ENCODE measurements around the gene TMEM178B. TPM values are rescaled to one million over a fixed set of nuclear protein-coding genes. Genes with fewer than 3 reads are reported as not detected.
"Not testable (repeated sequence)": the region's sequence is repeated elsewhere in the genome, so short reads cannot be mapped to it uniquely, and the experiment has no call there.

TMEM178B gene
- total RNA-seq, 1 experiment from 2014 or later = 10.9 TPM

GRCh38 chr7:141132671-141133070 lies 58.8 kb downstream of the TMEM178B start:
- no peak for DNase-seq (ENCODE audit: extremely low read depth, low read depth)

GRCh38 chr7:141133646-141134045 lies 59.8 kb downstream of the TMEM178B start:
- no peak for DNase-seq (ENCODE audit: extremely low read depth, low read depth)

GRCh38 chr7:141142058-141142457 lies 68.2 kb downstream of the TMEM178B start:
- DNase-seq (ENCODE audit: extremely low read depth, low read depth) = no peak

- DNase-seq (ENCODE audit: extremely low read depth, low read depth) = no peak
Measured at GRCh38 chr7:141144921-141145629, 71.2 kb downstream of the TMEM178B start.

GRCh38 chr7:141145630-141145982 lies 71.7 kb downstream of the TMEM178B start:
- no peak for DNase-seq (ENCODE audit: extremely low read depth, low read depth)

- DNase-seq (ENCODE audit: extremely low read depth, low read depth) = no peak
Measured at GRCh38 chr7:141147482-141147881, 73.6 kb downstream of the TMEM178B start.

GRCh38 chr7:141150465-141150864 lies 76.6 kb downstream of the TMEM178B start:
- DNase-seq (ENCODE audit: extremely low read depth, low read depth) = no peak

- no peak for DNase-seq (ENCODE audit: extremely low read depth, low read depth)
Measured at GRCh38 chr7:141151746-141152145, 77.9 kb downstream of the TMEM178B start.

GRCh38 chr7:141153231-141153630 lies 79.4 kb downstream of the TMEM178B start:
- DNase-seq (ENCODE audit: extremely low read depth, low read depth) = no peak

GRCh38 chr7:141154131-141154732 lies 80.4 kb downstream of the TMEM178B start:
- no peak for DNase-seq (ENCODE audit: extremely low read depth, low read depth)

GRCh38 chr7:141156407-141156806 lies 82.5 kb downstream of the TMEM178B start:
- DNase-seq (ENCODE audit: extremely low read depth, low read depth) = no peak

- DNase-seq (ENCODE audit: extremely low read depth, low read depth) = no peak
Measured at GRCh38 chr7:141157138-141157765, 83.4 kb downstream of the TMEM178B start.

- peak; percentile 43 for DNase-seq (ENCODE audit: extremely low read depth, low read depth)
Measured at GRCh38 chr7:141158561-141158960, 84.7 kb downstream of the TMEM178B start.

- DNase-seq (ENCODE audit: extremely low read depth, low read depth) = no peak
Measured at GRCh38 chr7:141160246-141160860, 86.5 kb downstream of the TMEM178B start.

- DNase-seq (ENCODE audit: extremely low read depth, low read depth) = no peak
Measured at GRCh38 chr7:141161550-141162535, 88.0 kb downstream of the TMEM178B start.

GRCh38 chr7:141165521-141165920 lies 91.7 kb downstream of the TMEM178B start:
- DNase-seq (ENCODE audit: extremely low read depth, low read depth) = no peak

GRCh38 chr7:141166926-141167325 lies 93.1 kb downstream of the TMEM178B start:
- no peak for DNase-seq (ENCODE audit: extremely low read depth, low read depth)

- DNase-seq (ENCODE audit: extremely low read depth, low read depth) = no peak
Measured at GRCh38 chr7:141167381-141167964, 93.6 kb downstream of the TMEM178B start.

- DNase-seq (ENCODE audit: extremely low read depth, low read depth) = not testable (repeated sequence)
Measured at GRCh38 chr7:141169157-141169556, 95.3 kb downstream of the TMEM178B start.

GRCh38 chr7:141175728-141176127 lies 101.9 kb downstream of the TMEM178B start:
- DNase-seq (ENCODE audit: extremely low read depth, low read depth) = not testable (repeated sequence)

Data from NCI-H460 (cell line).